Measurements from ENCODE around the gene DNAH10.
"Not testable (repeated sequence)": the region's sequence is repeated elsewhere in the genome, so short reads cannot be mapped to it uniquely, and the experiment has no call there.

DNAH10 gene

GRCh38 chr12:123937707-123938591 lies 175.8 kb downstream of the DNAH10 start:
- no peak for DNase-seq

GRCh38 chr12:123938679-123939480 lies 176.8 kb downstream of the DNAH10 start:
- no peak for DNase-seq

- DNase-seq, result no peak
Measured at GRCh38 chr12:123939716-123940626, 177.9 kb downstream of the DNAH10 start.

- no peak for DNase-seq
Measured at GRCh38 chr12:123940627-123940966, 178.5 kb downstream of the DNAH10 start.

GRCh38 chr12:123941000-123941399 lies 178.9 kb downstream of the DNAH10 start:
- no peak for DNase-seq

GRCh38 chr12:123941624-123942237 lies 179.6 kb downstream of the DNAH10 start:
- no peak for DNase-seq

GRCh38 chr12:123942238-123942653 lies 180.1 kb downstream of the DNAH10 start:
- no peak for DNase-seq

- no peak for DNase-seq
Measured at GRCh38 chr12:123942911-123943648, 181.0 kb downstream of the DNAH10 start.

GRCh38 chr12:123943816-123944215 lies 181.7 kb downstream of the DNAH10 start:
- DNase-seq, result no peak

- DNase-seq, result no peak
Measured at GRCh38 chr12:123944696-123945095, 182.6 kb downstream of the DNAH10 start.

GRCh38 chr12:123945287-123946151 lies 183.4 kb downstream of the DNAH10 start:
- no peak for DNase-seq

GRCh38 chr12:123946152-123946515 lies 184.0 kb downstream of the DNAH10 start:
- DNase-seq, result no peak

- not testable (repeated sequence) for DNase-seq
Measured at GRCh38 chr12:123946516-123947505, 184.7 kb downstream of the DNAH10 start.

GRCh38 chr12:123947531-123947930 lies 185.4 kb downstream of the DNAH10 start:
- DNase-seq, result not testable (repeated sequence)

GRCh38 chr12:123948401-123948795 lies 186.3 kb downstream of the DNAH10 start:
- DNase-seq, result no peak

GRCh38 chr12:123948796-123949769 lies 187.0 kb downstream of the DNAH10 start:
- DNase-seq, result no peak

GRCh38 chr12:123949770-123950165 lies 187.7 kb downstream of the DNAH10 start:
- DNase-seq, result no peak

All from NCI-H1436 treated with DMSO at 0.1 percent for 48 hours (cell line).